ENCODE data around the gene HFM1.
"Not testable (repeated sequence)": the region's sequence is repeated elsewhere in the genome, so short reads cannot be mapped to it uniquely, and the experiment has no call there.

HFM1 gene

GRCh38 chr1:91404151-91405012 is at the start of gene HFM1:
HFM1 (minus strand) TSS chr1:91404837; CDS start chr1:91401082, 3,755 bp downstream.
- peak; percentile 11 to 12 for DNase-seq

GRCh38 chr1:91454136-91454535 is 49.5 kb upstream of the HFM1 start:
- DNase-seq: no peak

- DNase-seq: no peak
Measured at GRCh38 chr1:91450260-91450659, 45.6 kb upstream of the HFM1 start.

- not testable (repeated sequence) for DNase-seq
Measured at GRCh38 chr1:91447782-91448181, 43.1 kb upstream of the HFM1 start.

- not testable (repeated sequence) for DNase-seq
Measured at GRCh38 chr1:91441980-91442379, 37.3 kb upstream of the HFM1 start.

- DNase-seq: no peak
Measured at GRCh38 chr1:91440847-91441246, 36.2 kb upstream of the HFM1 start.

- no peak for DNase-seq
Measured at GRCh38 chr1:91439016-91439415, 34.4 kb upstream of the HFM1 start.

- DNase-seq: peak in 1 of 2 donors; percentile 16
Measured at GRCh38 chr1:91428182-91428798, 23.7 kb upstream of the HFM1 start.

GRCh38 chr1:91427741-91428140 is 23.1 kb upstream of the HFM1 start:
- DNase-seq: no peak

- DNase-seq: not testable (repeated sequence)
Measured at GRCh38 chr1:91422523-91422922, 17.9 kb upstream of the HFM1 start.

- no peak for DNase-seq
Measured at GRCh38 chr1:91412371-91412770, 7.7 kb upstream of the HFM1 start.

GRCh38 chr1:91406773-91407389 is 2.2 kb upstream of the HFM1 start:
- no peak for DNase-seq

GRCh38 chr1:91402023-91402422 is 2.6 kb downstream of the HFM1 start:
- peak; percentile 18 to 22 for DNase-seq

- DNase-seq: no peak
Measured at GRCh38 chr1:91400133-91400725, 4.4 kb downstream of the HFM1 start.

- DNase-seq: no peak
Measured at GRCh38 chr1:91398291-91398690, 6.3 kb downstream of the HFM1 start.

GRCh38 chr1:91397605-91398004 is 7.0 kb downstream of the HFM1 start:
- no peak for DNase-seq

- DNase-seq: no peak
Measured at GRCh38 chr1:91393042-91393441, 11.6 kb downstream of the HFM1 start.

- no peak for DNase-seq
Measured at GRCh38 chr1:91386109-91386508, 18.5 kb downstream of the HFM1 start.

- no peak for DNase-seq
Measured at GRCh38 chr1:91383456-91383855, 21.2 kb downstream of the HFM1 start.

- DNase-seq: no peak
Measured at GRCh38 chr1:91381844-91382243, 22.8 kb downstream of the HFM1 start.

- no peak for DNase-seq
Measured at GRCh38 chr1:91374086-91374485, 30.6 kb downstream of the HFM1 start.

- DNase-seq: not testable (repeated sequence)
Measured at GRCh38 chr1:91372230-91372629, 32.4 kb downstream of the HFM1 start.

GRCh38 chr1:91349524-91349923 is 55.1 kb downstream of the HFM1 start:
- DNase-seq: no peak

All from inflammatory macrophage treated with lipopolysaccharide for 1 hour (primary cell).